Dermis blood vessel endothelial cell (primary cell): ENCODE measurements around the gene DDX60. TPM values are rescaled to one million over a fixed set of nuclear protein-coding genes. Genes with fewer than 3 reads are reported as not detected.
A peak's percentile ranks its signal among the peaks of the same experiment; 100 is the strongest.
"Not testable (repeated sequence)": the region's sequence is repeated elsewhere in the genome, so short reads cannot be mapped to it uniquely, and the experiment has no call there.

Experiments
- DNase-seq: peaks from one replicate; pipeline ENCODE4 v3.0.0; 2010
- total RNA-seq: library from RNA; depleted of rRNA; stranded (reverse); fragments of >200 nt; gene quantifications from 2 replicates; pipeline ENCODE4 v1.2.3, GENCODE V29; 2014

The DDX60 gene
- total RNA-seq, 1 donor from 2014 or later, result 49.5 TPM

GRCh38 chr4:168303430-168303829 lies 15.1 kb downstream of the DDX60 start:
- not testable (repeated sequence) for DNase-seq

GRCh38 chr4:168293386-168293975 lies 25.1 kb downstream of the DDX60 start:
- no peak for DNase-seq

- no peak for DNase-seq
These were observed 27.3 kb downstream of the DDX60 start for GRCh38 chr4:168291242-168291641.

GRCh38 chr4:168285850-168286249 lies 32.7 kb downstream of the DDX60 start:
- not testable (repeated sequence) for DNase-seq

- DNase-seq, result no peak
These were observed 39.0 kb downstream of the DDX60 start for GRCh38 chr4:168279556-168279955.

- DNase-seq, result no peak
These were observed 42.7 kb downstream of the DDX60 start for GRCh38 chr4:168275836-168276235.

GRCh38 chr4:168274871-168275270 lies 43.7 kb downstream of the DDX60 start:
- no peak for DNase-seq

- no peak for DNase-seq
These were observed 44.7 kb downstream of the DDX60 start for GRCh38 chr4:168273838-168274237.

GRCh38 chr4:168272488-168272887 lies 46.1 kb downstream of the DDX60 start:
- DNase-seq, result no peak

- DNase-seq, result no peak
These were observed 48.7 kb downstream of the DDX60 start for GRCh38 chr4:168269896-168270295.

- no peak for DNase-seq
These were observed 53.2 kb downstream of the DDX60 start for GRCh38 chr4:168265327-168265726.

GRCh38 chr4:168264903-168265302 lies 53.6 kb downstream of the DDX60 start:
- no peak for DNase-seq

GRCh38 chr4:168263039-168263438 lies 55.5 kb downstream of the DDX60 start:
- no peak for DNase-seq

GRCh38 chr4:168259096-168259495 lies 59.5 kb downstream of the DDX60 start:
- DNase-seq, result no peak

GRCh38 chr4:168257768-168258167 lies 60.8 kb downstream of the DDX60 start:
- DNase-seq, result no peak

GRCh38 chr4:168248176-168248710 lies 70.3 kb downstream of the DDX60 start:
- no peak for DNase-seq

GRCh38 chr4:168247603-168248002 lies 70.9 kb downstream of the DDX60 start:
- no peak for DNase-seq

- no peak for DNase-seq
These were observed 76.6 kb downstream of the DDX60 start for GRCh38 chr4:168241953-168242352.

- DNase-seq, result no peak
These were observed 77.7 kb downstream of the DDX60 start for GRCh38 chr4:168240821-168241220.

- peak; percentile 85 for DNase-seq
These were observed 97.3 kb downstream of the DDX60 start for GRCh38 chr4:168221301-168221700.

GRCh38 chr4:168220893-168221292 lies 97.7 kb downstream of the DDX60 start:
- peak; percentile 27 for DNase-seq

- DNase-seq, result peak; percentile 28
These were observed 99.9 kb downstream of the DDX60 start for GRCh38 chr4:168218645-168219044.

- DNase-seq, result not testable (repeated sequence)
These were observed 105.0 kb downstream of the DDX60 start for GRCh38 chr4:168213511-168213910.

GRCh38 chr4:168212656-168213055 lies 105.9 kb downstream of the DDX60 start:
- DNase-seq, result no peak
